ENCODE data around the gene HECTD4.

HECTD4 gene

GRCh38 chr12:112183141-112184021 is 198.8 kb downstream of the HECTD4 start:
- Histone ChIP-seq H3K27me3 (ENCODE audit: control insufficient read depth, insufficient read depth, low read length) (no peaks in the 10 kb centered on the region), H3K4me1 (ENCODE audit: control insufficient read depth, insufficient read depth, low read length) (no peaks in the 10 kb centered on the region), H3K27ac (ENCODE audit: low read depth, low read length) (no peak overlapping the region), H3K4me3 (ENCODE audit: low read length) (no peak overlapping the region), H3K9ac (ENCODE audit: low read length) (no peak overlapping the region), H3K36me3 (ENCODE audit: control insufficient read depth, insufficient read depth, low read length) (peaks cover 23% of the 10 kb centered on the region)

- no peak overlapping the region for H3K4me3 ChIP-seq (ENCODE audit: low read length)
- peaks cover 27% of the 10 kb centered on the region for H3K36me3 ChIP-seq (ENCODE audit: control insufficient read depth, insufficient read depth, low read length)
- no peaks in the 10 kb centered on the region for H3K27me3 ChIP-seq (ENCODE audit: control insufficient read depth, insufficient read depth, low read length)
- H3K9ac ChIP-seq (ENCODE audit: low read length): no peak overlapping the region
- no peaks in the 10 kb centered on the region for H3K4me1 ChIP-seq (ENCODE audit: control insufficient read depth, insufficient read depth, low read length)
- H3K27ac ChIP-seq (ENCODE audit: low read depth, low read length): no peak overlapping the region
Observed at GRCh38 chr12:112182499-112182898, 199.7 kb downstream of the HECTD4 start.

DNA sequence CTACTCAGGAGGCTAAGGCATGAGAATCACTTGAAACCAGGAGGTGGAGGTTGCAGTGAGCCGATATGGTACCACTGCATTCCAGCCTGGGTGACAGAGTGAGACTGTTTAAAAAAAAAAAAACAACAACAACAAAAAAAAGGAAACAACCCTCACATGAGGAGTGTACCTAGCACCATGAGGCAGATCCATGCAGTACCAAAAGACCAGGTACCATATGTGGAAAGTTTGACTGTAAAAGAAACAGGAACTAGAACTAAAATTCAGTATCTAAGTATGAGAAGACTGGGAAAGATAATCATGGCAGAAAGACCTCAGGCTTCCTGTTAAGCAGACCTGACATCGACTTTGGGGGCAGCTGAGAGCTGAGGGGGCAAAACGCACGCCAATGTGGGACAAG is 201.8 kb downstream of the HECTD4 start:
- Histone ChIP-seq H3K27me3 (ENCODE audit: control insufficient read depth, insufficient read depth, low read length) (no peaks in the 10 kb centered on the region), H3K36me3 (ENCODE audit: control insufficient read depth, insufficient read depth, low read length) (peaks cover 38% of the 10 kb centered on the region), H3K27ac (ENCODE audit: low read depth, low read length) (no peak overlapping the region), H3K4me3 (ENCODE audit: low read length) (no peak overlapping the region), H3K9ac (ENCODE audit: low read length) (no peak overlapping the region), H3K4me1 (ENCODE audit: control insufficient read depth, insufficient read depth, low read length) (no peaks in the 10 kb centered on the region)

- Histone ChIP-seq H3K4me3 (ENCODE audit: low read length) (no peak overlapping the region), H3K27me3 (ENCODE audit: control insufficient read depth, insufficient read depth, low read length) (no peaks in the 10 kb centered on the region), H3K4me1 (ENCODE audit: control insufficient read depth, insufficient read depth, low read length) (no peaks in the 10 kb centered on the region), H3K9ac (ENCODE audit: low read length) (no peak overlapping the region), H3K27ac (ENCODE audit: low read depth, low read length) (no peak overlapping the region), H3K36me3 (ENCODE audit: control insufficient read depth, insufficient read depth, low read length) (peaks cover 43% of the 10 kb centered on the region)
Observed at GRCh38 chr12:112179916-112180315, 202.3 kb downstream of the HECTD4 start.

GRCh38 chr12:112179341-112179740 is 202.9 kb downstream of the HECTD4 start:
- peaks cover 40% of the 10 kb centered on the region for H3K36me3 ChIP-seq (ENCODE audit: control insufficient read depth, insufficient read depth, low read length)
- no peak overlapping the region for H3K27ac ChIP-seq (ENCODE audit: low read depth, low read length)
- H3K27me3 ChIP-seq (ENCODE audit: control insufficient read depth, insufficient read depth, low read length): no peaks in the 10 kb centered on the region
- H3K4me3 ChIP-seq (ENCODE audit: low read length): no peak overlapping the region
- H3K9ac ChIP-seq (ENCODE audit: low read length): no peak overlapping the region
- no peaks in the 10 kb centered on the region for H3K4me1 ChIP-seq (ENCODE audit: control insufficient read depth, insufficient read depth, low read length)

- H3K27me3 ChIP-seq (ENCODE audit: control insufficient read depth, insufficient read depth, low read length): no peaks in the 10 kb centered on the region
- H3K4me3 ChIP-seq (ENCODE audit: low read length): no peak overlapping the region
- no peak overlapping the region for H3K9ac ChIP-seq (ENCODE audit: low read length)
- H3K27ac ChIP-seq (ENCODE audit: low read depth, low read length): no peak overlapping the region
- H3K36me3 ChIP-seq (ENCODE audit: control insufficient read depth, insufficient read depth, low read length): peaks cover 39% of the 10 kb centered on the region
- no peaks in the 10 kb centered on the region for H3K4me1 ChIP-seq (ENCODE audit: control insufficient read depth, insufficient read depth, low read length)
Observed at GRCh38 chr12:112178796-112179195, 203.4 kb downstream of the HECTD4 start.

DNA sequence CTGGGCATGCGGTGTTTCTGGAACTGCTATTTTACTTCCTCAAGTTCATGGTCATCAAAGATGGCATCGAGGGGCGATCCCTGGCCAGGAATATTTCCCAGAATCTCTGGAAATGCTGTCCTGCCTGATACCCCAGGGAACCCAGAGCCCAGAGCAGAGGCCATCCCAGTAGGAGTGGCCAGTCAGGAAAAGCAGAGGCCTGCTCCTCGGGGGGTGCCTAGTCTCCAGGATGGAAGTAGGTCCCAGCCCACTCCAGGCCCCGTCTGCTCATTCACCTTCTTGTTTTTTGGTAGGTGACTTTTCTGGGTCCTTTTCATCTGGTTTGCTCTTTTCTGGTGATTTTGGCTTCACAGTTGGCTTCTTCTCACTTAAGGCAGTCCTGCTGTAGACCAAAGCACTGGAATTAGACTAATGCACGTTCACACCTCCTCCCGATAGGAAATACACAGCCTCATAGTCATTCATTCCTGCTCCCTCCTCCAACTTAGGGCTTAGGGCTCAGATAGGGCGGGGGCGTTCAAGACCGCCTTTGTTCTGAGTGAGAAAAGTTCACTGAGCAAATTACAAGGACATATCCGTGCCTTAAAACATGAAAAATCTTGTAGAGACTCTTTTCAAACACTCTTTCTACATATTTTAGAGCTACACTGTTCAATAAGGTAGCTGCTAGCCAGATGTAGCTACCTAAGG is 205.8 kb downstream of the HECTD4 start:
- H3K27ac ChIP-seq (ENCODE audit: low read depth, low read length): no peak overlapping the region
- H3K4me3 ChIP-seq (ENCODE audit: low read length): no peak overlapping the region
- peaks cover 44% of the 10 kb centered on the region for H3K36me3 ChIP-seq (ENCODE audit: control insufficient read depth, insufficient read depth, low read length)
- H3K9ac ChIP-seq (ENCODE audit: low read length): no peak overlapping the region
- H3K27me3 ChIP-seq (ENCODE audit: control insufficient read depth, insufficient read depth, low read length): no peaks in the 10 kb centered on the region
- no peaks in the 10 kb centered on the region for H3K4me1 ChIP-seq (ENCODE audit: control insufficient read depth, insufficient read depth, low read length)

DNA sequence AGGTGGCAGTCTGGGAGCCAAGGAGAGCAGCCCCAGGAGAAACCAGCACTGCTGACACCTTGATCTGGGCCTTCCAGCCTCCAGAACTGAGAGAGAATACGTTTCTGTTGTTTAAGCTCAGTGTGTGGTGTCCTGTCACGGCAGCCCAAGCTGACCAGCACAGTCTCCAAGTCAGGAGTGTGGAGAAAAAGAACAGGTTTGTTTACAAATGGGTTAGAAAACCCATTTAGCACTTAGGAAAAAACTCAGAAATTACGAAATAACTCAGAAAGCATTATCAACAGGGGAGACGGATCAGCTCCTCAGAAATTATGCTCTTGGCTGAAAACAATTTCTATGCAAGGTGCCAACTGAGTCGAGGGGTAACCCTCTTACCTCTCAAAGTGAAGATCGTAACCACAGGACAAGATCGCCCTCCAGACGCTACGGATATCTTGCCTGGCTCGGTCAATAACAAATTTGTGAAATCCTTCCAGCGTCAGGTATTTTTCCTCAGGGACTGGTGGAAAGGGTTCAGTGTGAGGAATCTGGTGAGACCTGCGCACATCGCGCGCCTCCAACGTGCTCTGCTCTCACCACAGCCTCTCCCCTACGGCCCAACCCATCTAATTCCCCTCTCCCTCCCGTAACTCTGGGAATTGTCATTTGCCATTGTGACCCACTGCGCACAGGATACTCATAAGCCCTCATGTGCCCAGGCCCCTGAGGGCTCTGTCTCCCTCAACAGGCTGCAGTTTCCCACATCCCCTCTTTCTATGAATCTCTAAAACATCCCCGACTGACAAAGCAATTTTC is 206.7 kb downstream of the HECTD4 start:
- no peaks in the 10 kb centered on the region for H3K27me3 ChIP-seq (ENCODE audit: control insufficient read depth, insufficient read depth, low read length)
- no peak overlapping the region for H3K4me3 ChIP-seq (ENCODE audit: low read length)
- H3K36me3 ChIP-seq (ENCODE audit: control insufficient read depth, insufficient read depth, low read length): peaks cover 51% of the 10 kb centered on the region
- no peak overlapping the region for H3K9ac ChIP-seq (ENCODE audit: low read length)
- no peaks in the 10 kb centered on the region for H3K4me1 ChIP-seq (ENCODE audit: control insufficient read depth, insufficient read depth, low read length)
- no peak overlapping the region for H3K27ac ChIP-seq (ENCODE audit: low read depth, low read length)

- Histone ChIP-seq H3K4me1 (ENCODE audit: control insufficient read depth, insufficient read depth, low read length) (no peaks in the 10 kb centered on the region), H3K4me3 (ENCODE audit: low read length) (no peak overlapping the region), H3K36me3 (ENCODE audit: control insufficient read depth, insufficient read depth, low read length) (peaks cover 42% of the 10 kb centered on the region), H3K27ac (ENCODE audit: low read depth, low read length) (no peak overlapping the region), H3K27me3 (ENCODE audit: control insufficient read depth, insufficient read depth, low read length) (no peaks in the 10 kb centered on the region), H3K9ac (ENCODE audit: low read length) (no peak overlapping the region)
Observed at GRCh38 chr12:112172556-112173324, 209.5 kb downstream of the HECTD4 start.

DNA sequence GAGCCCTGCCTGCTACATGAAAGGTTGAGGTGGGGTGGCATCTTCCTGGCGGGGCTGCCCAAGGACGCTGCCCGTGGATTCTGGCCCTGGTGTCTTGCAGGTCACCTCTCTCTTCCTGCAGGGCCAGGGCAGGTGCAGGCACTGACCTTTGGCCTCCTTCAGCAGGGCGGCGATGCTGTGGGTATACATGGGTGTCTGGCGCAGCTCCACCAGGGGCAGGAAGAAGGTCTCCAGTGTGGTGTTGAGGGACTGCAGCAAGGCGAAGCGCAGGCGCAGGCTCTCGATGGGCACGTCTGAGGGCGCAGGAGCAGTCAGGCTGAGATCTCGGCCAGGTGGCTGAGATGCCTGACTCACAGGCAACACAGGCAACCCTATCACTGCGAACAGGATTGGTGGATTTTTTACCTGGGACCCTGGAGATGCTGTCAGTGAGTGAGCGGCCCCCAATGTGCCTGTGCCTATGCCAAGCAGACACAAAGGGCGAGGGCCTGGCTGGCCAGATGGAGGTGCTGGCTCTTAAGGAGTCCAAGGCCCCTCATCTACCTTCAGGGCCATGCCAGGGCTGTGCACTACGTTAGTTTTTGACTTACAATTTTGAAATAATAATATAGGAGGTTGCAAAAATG is 211.1 kb downstream of the HECTD4 start:
- Histone ChIP-seq H3K27ac (ENCODE audit: low read depth, low read length) (no peak overlapping the region), H3K4me3 (ENCODE audit: low read length) (no peak overlapping the region), H3K36me3 (ENCODE audit: control insufficient read depth, insufficient read depth, low read length) (peaks cover 36% of the 10 kb centered on the region), H3K27me3 (ENCODE audit: control insufficient read depth, insufficient read depth, low read length) (no peaks in the 10 kb centered on the region), H3K9ac (ENCODE audit: low read length) (no peak overlapping the region), H3K4me1 (ENCODE audit: control insufficient read depth, insufficient read depth, low read length) (no peaks in the 10 kb centered on the region)

- Histone ChIP-seq H3K36me3 (ENCODE audit: control insufficient read depth, insufficient read depth, low read length) (peaks cover 29% of the 10 kb centered on the region), H3K9ac (ENCODE audit: low read length) (no peak overlapping the region), H3K4me3 (ENCODE audit: low read length) (no peak overlapping the region), H3K27me3 (ENCODE audit: control insufficient read depth, insufficient read depth, low read length) (no peaks in the 10 kb centered on the region), H3K4me1 (ENCODE audit: control insufficient read depth, insufficient read depth, low read length) (no peaks in the 10 kb centered on the region), H3K27ac (ENCODE audit: low read depth, low read length) (no peak overlapping the region)
Observed at GRCh38 chr12:112170376-112170775, 211.9 kb downstream of the HECTD4 start.
